ENCODE results near the gene PRIM1. TPM values are rescaled to one million over a fixed set of nuclear protein-coding genes. Genes with fewer than 3 reads are reported as not detected.

PRIM1 gene
- total and polyA plus RNA-seq, 2 of the 13 experiments (the other 11 are each of a cell fraction or from before 2014, with no cell fraction given) = 30.0 to 47.3 TPM

DNA sequence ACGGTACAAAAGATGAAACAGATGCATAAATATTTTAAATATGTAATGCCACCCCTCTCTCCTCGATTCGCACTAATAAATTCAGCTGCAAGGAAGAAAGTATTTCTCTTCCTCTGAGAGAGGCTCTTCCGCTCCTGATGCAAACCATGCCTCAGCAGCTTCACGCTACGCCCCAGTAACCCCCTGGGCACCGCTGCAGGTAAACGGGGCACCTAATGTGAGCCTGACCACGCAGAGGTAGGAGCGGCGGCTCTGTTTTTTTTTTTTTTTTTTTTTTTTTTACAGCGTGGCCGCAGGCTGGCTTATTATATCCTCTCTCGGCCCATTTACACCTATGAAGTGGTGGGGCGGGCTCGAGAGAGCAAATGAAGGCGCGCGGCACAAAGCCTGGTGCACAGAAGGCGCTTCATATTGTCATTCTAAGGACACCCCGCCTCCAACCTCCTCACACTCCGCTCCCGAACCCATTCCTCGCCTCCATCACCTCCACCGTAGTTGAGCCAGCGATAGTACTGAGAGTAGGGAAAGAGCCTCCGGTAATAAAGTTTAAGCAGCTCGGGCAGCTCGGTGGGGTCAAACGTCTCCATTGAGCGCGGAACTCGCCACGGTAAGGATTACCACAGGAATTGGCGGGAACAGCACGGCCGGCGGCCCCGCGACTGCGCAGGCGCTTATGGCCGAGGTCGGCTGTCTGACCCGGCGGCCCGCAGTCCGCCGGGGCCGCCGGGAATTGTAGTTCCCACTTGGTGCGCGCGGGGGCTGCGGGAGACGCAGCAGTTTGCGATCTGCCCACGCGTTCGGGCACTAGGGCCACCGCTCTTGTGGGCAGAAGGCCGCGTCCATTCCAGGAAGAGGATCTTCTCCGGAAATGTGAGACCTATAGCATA, at the start of gene PRIM1 (continued):
- TF ChIP-seq, protein P1, sequence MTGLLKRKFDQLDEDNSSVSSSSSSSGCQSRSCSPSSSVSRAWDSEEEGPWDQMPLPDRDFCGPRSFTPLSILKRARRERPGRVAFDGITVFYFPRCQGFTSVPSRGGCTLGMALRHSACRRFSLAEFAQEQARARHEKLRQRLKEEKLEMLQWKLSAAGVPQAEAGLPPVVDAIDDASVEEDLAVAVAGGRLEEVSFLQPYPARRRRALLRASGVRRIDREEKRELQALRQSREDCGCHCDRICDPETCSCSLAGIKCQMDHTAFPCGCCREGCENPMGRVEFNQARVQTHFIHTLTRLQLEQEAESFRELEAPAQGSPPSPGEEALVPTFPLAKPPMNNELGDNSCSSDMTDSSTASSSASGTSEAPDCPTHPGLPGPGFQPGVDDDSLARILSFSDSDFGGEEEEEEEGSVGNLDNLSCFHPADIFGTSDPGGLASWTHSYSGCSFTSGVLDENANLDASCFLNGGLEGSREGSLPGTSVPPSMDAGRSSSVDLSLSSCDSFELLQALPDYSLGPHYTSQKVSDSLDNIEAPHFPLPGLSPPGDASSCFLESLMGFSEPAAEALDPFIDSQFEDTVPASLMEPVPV (CRISPR knock-in tag; IDR thresholded peaks at IDR 0.05) = no peak
- TF ChIP-seq GATA4 (IDR thresholded peaks at IDR 0.05; ENCODE audit: borderline replicate concordance, low read depth) (no peak), TRIM24 (CRISPR knock-in tag; IDR thresholded peaks at IDR 0.05) (no peak), SOX5 (CRISPR knock-in tag; IDR thresholded peaks at IDR 0.05; ENCODE audit: borderline replicate concordance) (no peak), ZBTB7B (CRISPR knock-in tag; IDR thresholded peaks at IDR 0.05) (no peak), RFXAP (CRISPR knock-in tag; IDR thresholded peaks at IDR 0.05; ENCODE audit: borderline replicate concordance) (no peak), ZNF468 (CRISPR knock-in tag; IDR thresholded peaks at IDR 0.05) (no peak), FOXC1 (CRISPR knock-in tag; IDR thresholded peaks at IDR 0.05; ENCODE audit: borderline replicate concordance) (peak; percentile 43; the same call in 1 of the 2 replicates), MLLT10 (CRISPR knock-in tag; IDR thresholded peaks at IDR 0.05) (no peak), FOXJ3 (CRISPR knock-in tag; IDR thresholded peaks at IDR 0.05; ENCODE audit: borderline replicate concordance) (no peak), MIXL1 (CRISPR knock-in tag; IDR thresholded peaks at IDR 0.05) (no peak), SALL1 (CRISPR knock-in tag; IDR thresholded peaks at IDR 0.05) (peak; percentile 84), ATF7 (IDR thresholded peaks at IDR 0.05) (no peak), ATF7 (CRISPR knock-in tag; IDR thresholded peaks at IDR 0.05) (no peak), MYPOP (CRISPR knock-in tag; IDR thresholded peaks at IDR 0.05) (peak; percentile 84), ZNF501 (CRISPR knock-in tag; IDR thresholded peaks at IDR 0.05) (peak; percentile 78; the same call in 1 of the 2 replicates), TEF (CRISPR knock-in tag; IDR thresholded peaks at IDR 0.05) (no peak), ZBTB44 (CRISPR knock-in tag; IDR thresholded peaks at IDR 0.05) (peak; percentile 29; the same call in 1 of the 2 replicates), HBP1 (CRISPR knock-in tag; IDR thresholded peaks at IDR 0.05; ENCODE audit: low read depth) (0 out of 2 replicates have a peak, but pooled peaks have one; percentile 43)
- TF ChIP-seq, protein P2, sequence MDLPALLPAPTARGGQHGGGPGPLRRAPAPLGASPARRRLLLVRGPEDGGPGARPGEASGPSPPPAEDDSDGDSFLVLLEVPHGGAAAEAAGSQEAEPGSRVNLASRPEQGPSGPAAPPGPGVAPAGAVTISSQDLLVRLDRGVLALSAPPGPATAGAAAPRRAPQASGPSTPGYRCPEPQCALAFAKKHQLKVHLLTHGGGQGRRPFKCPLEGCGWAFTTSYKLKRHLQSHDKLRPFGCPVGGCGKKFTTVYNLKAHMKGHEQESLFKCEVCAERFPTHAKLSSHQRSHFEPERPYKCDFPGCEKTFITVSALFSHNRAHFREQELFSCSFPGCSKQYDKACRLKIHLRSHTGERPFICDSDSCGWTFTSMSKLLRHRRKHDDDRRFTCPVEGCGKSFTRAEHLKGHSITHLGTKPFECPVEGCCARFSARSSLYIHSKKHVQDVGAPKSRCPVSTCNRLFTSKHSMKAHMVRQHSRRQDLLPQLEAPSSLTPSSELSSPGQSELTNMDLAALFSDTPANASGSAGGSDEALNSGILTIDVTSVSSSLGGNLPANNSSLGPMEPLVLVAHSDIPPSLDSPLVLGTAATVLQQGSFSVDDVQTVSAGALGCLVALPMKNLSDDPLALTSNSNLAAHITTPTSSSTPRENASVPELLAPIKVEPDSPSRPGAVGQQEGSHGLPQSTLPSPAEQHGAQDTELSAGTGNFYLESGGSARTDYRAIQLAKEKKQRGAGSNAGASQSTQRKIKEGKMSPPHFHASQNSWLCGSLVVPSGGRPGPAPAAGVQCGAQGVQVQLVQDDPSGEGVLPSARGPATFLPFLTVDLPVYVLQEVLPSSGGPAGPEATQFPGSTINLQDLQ (CRISPR knock-in tag; IDR thresholded peaks at IDR 0.05) = 0 out of 2 replicates have a peak, but pooled peaks have one; percentile 32
